GM19395 (cell line): ENCODE data around the gene STH.

Experiments used
- ATAC-seq: cut with Tn5 transposase; IDR thresholded peaks from one replicate; pipeline ENCODE4 v1.9.1; 2021; ENCODE audit warnings: mild to moderate bottlenecking, moderate library complexity; ENCODE audit not compliant: unreplicated experiment

The STH gene

DNA sequence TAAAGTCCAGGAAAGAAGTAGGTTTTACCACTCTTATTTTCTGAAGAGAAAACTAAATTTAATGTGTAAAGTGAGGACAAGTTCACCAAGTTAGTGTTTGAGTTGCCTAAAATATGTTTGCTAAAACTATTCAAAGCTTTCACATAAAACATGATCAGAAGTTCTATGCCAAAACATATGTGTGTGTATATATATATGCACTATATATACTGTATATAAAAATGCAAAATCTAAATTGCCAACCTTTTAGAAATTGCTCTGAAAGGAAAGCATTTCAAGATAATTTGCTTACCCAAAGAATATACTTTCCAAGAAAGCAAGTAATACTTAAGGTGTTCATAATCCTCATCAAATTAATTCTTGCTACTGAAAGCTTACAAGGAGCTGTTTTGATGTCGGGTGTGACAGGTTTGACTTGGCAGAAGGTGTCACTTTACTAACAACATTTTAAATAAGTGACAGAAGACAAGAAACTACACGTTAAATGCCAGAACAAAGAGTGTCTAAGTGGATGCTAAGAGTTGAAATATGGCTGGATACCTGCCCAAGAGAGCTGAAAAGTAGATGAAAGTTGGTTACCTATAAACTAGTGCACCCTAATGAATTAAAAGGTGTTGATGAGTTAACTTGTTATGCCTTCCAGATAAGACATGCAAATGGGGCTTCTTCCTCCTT is 32.3 kb upstream of the STH start:
- ATAC-seq: no peak

DNA sequence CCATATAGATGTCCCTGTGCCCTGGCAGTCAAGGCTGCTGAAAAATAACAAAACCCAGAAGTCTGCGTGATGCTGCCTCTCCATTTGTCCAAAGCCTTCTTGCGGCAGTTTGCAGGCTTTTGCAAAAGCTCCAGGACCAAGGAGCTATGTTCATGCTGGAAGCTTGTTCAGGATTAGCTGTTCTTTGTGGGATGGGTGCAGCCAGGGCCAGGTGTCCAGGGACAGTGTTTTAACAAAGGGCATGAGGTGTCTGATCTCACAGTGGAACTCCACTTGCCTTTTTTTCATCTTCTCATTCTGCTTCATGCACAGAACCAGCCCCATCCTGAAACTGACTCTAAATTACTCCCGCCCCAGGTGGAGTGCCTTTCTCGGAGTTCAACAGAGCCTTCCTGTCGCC is 31.7 kb upstream of the STH start:
- ATAC-seq: no peak

DNA sequence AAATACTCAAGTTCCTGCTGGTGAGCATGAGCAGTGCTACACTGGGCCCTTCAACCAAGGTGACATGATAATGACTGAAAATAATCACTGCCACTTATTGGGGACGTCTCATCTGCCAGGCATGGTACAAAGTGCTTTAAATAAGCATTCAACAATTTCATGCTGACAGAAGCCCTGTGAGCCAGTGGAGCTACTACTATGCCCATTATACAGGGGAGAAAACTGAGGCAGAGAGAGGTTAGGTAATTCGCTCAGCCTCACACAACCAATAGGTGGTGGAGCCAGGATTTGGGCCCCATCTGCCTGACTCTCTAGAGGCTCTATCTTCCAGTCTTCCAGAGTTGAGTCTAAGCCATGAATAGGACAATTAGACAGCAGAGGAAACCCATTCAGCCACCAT is 30.3 kb upstream of the STH start:
- ATAC-seq: no peak

DNA sequence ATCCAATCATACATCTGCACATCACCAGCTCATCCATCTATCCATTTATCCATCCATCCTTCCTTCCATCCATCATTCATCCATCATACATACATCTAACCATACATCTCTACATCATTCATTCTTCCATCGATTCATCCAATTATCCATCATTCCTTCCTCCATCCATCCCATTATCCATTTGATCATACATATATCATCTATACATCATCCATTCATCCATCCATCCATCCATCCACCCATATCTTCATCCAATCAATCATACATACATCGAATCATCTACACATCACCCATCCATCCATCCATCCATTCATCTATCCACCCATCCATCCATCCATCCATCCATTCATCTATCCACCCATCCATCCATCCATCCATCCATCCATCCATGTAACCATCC is 29.3 kb upstream of the STH start:
- ATAC-seq: no peak

DNA sequence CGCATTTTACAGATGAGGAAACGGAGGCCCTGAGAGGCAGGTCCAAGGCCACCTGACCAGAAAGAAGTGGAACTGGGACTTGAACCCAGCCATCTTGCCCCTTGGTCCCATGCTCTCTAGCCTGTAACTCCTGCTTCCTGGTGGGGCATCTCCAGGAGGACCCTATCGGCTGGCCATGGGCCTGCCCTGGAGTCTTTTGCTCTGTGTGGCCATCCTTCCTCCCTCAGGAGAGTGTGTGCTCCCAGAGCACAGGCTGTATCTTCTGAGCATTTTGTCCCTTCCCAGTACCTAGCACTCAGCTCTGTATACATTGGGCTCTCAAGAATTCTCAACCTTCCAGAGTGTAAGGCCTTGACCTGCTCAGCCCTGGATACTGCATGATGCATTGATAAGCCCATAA is 28.4 kb upstream of the STH start:
- no peak for ATAC-seq

DNA sequence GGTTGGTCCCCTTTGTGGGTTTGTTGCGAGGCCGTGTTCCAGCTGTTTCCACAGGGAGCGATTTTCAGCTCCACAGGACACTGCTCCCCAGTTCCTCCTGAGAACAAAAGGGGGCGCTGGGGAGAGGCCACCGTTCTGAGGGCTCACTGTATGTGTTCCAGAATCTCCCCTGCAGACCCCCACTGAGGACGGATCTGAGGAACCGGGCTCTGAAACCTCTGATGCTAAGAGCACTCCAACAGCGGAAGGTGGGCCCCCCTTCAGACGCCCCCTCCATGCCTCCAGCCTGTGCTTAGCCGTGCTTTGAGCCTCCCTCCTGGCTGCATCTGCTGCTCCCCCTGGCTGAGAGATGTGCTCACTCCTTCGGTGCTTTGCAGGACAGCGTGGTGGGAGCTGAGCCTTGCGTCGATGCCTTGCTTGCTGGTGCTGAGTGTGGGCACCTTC is 27.3 kb upstream of the STH start:
- ATAC-seq: no peak

DNA sequence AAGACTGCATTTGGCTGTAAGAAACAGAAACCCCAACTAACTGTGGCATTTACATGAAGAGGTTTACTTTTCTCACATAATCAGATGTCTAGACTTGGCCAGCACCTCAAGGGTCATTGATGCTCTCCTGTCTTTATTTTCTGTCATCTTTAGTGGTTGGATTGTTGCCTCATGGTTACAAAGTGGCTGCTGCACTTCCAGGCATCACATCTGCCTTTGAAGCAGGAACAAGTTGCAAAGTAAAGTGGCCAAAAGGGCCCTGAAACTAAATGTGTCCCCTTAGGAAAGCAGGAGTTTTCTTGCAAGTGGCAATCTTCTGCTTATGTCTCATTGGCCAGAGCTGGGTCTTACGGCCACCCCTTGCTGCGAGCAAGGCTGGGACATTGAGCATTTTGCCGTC is 26.5 kb upstream of the STH start:
- ATAC-seq: no peak

DNA sequence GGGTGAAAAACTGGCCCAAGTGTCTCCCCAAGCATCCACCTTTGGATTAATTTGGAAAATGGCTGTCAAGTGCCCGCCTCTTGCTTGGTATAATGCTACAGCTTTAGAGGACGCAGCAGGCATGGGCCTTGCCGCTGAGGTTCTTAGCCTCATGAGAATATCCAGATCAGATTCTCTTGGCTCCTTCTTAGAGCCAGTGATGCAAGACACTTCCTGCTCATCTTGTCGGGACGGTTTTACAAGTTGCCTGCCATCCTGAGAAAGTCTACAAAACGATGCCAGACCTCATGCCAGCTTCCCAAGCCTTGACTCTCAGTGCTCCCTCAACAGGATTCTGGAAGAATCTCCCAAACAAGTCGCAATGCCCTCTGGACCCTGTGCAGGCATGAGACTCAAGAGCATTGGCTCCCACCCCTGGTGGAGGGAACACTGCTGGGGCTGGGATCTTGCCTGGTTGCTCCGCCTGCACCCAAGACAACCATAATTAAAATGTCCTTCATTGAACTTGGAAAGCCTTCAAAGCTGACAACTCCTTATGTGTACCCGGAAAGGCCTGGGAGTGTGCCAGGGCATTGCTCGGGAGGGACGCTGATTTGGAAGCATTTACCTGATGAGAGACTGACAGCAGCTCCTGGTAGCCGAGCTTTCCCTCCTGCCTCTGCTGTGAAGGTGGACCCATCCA is 25.8 kb upstream of the STH start:
- ATAC-seq: no peak

DNA sequence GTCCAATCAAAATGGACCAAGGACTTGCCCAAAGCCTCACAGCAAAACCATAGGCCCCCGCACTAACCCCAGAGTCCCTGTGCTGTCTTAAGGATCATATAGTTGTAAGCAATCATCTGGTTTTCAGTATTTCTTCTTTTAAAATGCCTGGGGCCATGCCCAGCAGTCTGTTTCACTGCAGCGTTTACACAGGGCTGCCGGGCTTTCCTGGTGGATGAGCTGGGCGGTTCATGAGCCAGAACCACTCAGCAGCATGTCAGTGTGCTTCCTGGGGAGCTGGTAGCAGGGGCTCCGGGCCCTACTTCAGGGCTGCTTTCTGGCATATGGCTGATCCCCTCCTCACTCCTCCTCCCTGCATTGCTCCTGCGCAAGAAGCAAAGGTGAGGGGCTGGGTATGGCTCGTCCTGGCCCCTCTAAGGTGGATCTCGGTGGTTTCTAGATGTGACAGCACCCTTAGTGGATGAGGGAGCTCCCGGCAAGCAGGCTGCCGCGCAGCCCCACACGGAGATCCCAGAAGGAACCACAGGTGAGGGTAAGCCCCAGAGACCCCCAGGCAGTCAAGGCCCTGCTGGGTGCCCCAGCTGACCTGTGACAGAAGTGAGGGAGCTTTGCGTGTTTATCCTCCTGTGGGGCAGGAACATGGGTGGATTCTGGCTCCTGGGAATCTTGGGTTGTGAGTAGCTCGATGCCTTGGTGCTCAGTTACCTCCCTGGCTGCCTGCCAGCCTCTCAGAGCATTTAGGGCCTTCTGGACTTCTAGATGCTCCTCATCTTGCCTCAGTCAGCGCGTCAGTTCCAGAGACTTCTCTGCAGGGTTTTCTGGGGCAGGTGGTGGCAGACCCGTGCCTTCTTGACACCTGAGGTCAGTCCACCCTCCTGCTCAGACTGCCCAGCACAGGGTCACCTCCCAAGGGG is 24.8 kb upstream of the STH start:
- ATAC-seq: no peak

DNA sequence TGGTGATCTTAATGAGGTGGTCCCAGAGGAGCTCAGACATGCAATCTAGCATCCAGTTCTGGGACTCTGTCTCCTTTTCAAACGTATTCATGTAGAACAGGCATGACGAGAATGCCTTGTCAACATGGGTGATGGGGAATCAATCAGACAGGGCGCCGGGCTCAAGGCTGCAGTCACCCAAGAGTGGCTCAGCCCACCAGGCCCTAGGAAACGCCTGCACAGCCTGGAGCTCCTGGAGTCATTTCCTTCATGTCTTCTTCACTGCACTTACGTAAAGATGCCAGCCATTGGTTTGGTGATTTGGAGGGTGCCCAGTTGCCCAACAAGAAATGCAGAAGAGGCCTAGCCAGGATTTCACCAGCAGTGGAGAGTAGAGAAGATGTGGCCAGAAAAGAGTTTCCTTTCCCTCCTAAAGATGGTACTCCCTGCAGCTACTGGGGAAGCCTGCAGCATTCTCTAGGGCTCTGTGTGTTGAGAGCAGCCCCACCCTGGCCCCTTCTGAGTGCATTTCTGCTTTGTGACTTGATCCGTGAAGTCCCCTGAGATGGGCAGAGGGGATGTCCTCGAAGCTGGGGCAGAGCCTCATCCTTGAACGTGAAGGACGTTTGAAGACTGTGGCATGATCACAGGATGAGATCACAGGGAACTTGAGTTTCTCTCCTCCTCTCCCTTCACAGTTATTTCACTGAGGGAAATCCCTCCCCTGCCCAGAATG is 24.0 kb upstream of the STH start:
- no peak for ATAC-seq

DNA sequence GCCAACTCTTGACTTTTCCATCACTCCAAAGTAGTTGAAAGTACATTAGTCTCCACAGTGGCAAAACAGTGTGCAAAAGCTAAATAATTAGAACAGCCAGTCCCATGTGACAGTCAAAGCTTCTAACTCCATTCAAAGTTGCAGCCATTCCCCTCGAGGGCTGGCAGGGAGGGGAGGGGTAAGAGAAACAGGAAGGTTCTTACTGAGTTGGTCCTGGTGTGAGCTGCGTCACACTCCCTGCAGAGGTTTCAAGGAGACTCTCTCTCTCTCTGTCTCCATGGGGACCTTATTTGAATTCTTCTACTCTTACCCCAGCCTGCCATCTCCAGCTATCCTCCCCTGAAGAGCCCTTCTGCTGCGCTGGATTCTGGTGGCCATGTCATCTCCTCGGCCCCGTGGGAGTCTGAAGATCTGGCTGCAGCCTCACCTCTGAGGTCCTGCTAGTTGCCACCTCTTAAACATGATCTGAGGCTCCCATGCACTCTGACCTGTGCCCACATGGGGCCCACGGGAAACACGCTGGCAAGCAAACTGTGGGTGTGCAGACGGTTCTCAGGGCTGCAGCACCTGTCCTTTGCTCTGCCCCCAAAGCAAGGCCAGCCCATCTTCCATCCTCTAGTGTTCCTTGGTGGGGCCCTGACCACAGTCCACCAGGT is 23.3 kb upstream of the STH start:
- no peak for ATAC-seq

DNA sequence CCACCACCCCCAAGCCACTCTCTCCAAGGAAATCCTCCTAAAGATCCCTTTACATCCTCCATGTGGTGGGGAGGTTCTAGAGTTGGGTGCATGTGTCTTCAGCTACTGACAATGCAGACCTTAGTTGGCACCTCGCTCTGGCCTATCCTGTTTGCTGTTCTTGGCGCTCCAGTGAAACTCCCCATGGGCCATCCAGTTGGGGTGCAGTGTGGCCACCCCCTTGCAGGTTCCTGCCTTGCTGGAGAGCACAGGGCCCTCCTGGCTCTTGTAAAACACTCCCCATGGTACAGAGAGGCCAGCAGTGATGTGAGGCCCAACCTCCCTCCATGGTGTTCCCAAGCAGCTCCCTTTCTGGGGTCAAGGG is 22.7 kb upstream of the STH start:
- ATAC-seq: no peak

DNA sequence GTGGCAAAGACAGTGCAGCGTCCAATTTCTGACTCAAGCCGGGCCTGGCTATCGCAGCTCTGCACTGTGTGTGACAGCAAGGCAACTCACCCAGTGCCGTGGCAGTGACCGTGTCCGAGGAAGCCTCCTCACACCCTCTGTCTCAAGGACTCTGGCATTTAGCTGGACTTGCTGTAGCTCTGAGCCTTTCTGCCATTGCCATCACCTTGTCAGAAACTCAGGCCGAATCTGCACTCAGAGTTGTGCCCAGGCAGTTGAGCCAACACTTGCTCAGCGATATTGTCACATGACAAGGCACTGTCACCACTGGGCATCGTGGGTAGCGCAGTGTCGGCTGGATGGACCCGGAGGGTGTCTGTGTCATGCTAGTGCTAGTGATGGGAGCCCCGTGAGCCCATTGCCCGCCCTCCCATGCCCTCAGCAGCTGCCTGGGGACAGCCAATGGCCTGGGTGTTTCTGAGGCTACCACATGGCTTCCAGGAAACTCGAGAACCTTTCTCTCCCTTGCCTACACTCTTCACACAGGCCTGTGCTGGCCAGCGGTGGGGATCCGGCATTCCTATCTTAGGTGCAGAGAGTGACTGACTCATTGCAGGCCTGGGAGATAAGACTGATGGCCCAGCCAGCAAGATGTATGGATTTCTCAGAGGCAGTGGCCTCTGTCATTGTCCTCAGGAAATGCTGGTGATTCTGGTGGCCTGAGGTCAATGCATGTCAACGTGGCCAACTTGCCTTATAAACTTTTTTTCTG is 22.1 kb upstream of the STH start:
- ATAC-seq: no peak

DNA sequence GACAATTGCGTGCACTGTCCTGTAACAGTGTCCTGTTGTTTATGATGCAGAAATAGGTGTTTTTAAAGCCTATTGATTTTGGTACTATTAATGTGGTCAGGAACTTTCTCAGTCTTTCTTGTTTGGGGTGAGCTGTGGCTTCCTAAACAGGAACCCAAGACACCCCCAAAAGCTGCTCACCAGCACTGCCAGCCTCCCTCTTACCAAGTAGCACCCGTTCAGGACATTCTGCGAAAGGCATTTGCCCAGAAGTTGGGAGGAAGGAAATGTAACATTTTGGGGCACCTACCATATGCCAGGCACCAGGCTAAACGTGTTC is 21.6 kb upstream of the STH start:
- ATAC-seq: no peak

DNA sequence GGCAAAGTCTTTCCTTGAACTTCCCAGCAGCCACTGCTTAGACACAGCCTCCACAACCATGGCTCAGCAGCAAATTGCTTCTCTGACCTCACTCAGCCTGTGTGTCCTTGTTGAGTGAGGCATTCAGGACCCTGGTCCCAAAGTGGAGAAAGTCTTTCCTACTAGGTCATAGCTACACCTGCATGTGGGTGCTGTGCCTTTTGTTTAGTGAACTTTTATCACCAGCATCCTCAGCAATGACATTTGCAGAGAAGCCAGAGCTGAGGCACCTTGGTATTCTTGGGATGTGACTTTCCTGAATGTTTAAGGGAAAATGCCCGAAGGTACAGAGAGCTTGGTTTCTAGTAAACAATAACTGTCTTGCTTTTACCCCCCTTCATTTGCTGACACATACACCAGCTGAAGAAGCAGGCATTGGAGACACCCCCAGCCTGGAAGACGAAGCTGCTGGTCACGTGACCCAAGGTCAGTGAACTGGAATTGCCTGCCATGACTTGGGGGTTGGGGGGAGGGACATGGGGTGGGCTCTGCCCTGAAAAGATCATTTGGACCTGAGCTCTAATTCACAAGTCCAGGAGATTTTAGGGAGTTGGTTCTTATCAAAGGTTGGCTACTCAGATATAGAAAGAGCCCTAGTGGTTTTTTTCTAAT is 20.9 kb upstream of the STH start:
- no peak for ATAC-seq

DNA sequence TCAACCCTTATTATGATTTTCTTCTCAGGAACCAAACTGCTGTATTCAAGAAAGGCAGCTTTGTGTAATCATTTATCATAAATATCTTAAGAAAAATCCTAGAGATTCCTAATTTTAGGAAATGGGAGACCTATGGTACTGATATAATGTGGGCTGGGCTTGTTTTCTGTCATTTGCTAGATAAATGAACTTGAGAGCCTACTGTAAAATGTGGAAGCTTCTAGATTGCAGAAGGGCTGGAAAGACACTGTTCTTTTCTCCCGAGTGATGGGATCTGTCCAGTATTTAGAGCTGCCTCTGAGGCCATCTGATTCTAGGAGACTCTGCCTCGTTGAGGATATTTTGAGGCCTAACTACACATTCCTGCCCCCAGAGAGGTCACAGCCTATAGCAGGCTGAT is 19.9 kb upstream of the STH start:
- no peak for ATAC-seq

DNA sequence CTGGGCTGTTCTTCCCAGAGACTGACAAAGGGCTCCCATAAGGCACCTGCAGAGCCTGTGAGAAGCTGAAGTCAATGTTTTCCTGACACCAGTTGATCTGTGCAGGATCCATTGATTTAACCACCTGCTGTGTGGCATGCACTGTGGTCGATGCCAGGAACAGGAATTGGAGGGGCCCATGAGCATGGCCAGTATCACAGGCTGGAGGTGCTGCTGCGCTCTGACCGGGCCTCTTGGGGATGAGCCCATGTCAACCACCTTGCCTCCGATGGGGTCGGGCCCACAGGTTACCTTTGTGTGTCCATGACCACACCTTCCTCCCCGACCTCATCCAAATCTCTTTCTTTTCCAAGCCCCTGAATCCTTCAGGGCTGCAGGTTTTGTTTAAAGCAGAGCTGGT is 18.2 kb upstream of the STH start:
- ATAC-seq: no peak

DNA sequence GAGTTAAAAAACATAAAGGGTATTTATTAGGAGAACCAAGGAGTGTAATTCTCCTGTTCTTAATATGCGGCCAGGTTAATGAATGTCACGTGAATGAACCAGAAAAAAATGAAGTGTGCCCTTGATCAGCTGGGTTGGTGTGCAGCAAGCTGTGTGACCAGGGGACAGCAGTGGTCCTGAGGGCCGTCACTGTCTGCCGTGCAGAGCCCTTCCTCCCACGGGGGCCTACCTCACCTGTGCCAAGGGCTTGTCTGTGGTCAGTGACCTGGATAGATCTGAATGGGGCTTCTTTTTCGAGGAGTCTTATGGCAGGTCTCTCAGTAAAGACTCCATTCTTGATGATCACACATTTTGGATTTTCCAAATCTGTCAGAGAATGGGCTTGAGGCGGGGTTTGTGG is 17.7 kb upstream of the STH start:
- ATAC-seq: no peak

DNA sequence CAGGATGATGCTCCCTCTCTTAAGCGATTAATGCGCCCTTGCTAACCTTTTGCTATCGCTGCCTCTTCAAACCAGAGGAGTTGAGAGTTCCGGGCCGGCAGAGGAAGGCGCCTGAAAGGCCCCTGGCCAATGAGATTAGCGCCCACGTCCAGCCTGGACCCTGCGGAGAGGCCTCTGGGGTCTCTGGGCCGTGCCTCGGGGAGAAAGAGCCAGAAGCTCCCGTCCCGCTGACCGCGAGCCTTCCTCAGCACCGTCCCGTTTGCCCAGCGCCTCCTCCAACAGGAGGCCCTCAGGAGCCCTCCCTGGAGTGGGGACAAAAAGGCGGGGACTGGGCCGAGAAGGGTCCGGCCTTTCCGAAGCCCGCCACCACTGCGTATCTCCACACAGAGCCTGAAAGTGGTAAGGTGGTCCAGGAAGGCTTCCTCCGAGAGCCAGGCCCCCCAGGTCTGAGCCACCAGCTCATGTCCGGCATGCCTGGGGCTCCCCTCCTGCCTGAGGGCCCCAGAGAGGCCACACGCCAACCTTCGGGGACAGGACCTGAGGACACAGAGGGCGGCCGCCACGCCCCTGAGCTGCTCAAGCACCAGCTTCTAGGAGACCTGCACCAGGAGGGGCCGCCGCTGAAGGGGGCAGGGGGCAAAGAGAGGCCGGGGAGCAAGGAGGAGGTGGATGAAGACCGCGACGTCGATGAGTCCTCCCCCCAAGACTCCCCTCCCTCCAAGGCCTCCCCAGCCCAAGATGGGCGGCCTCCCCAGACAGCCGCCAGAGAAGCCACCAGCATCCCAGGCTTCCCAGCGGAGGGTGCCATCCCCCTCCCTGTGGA is 16.0 kb upstream of the STH start:
- no peak for ATAC-seq
